Measurements from ENCODE around the gene HDDC2.

The HDDC2 gene

DNA sequence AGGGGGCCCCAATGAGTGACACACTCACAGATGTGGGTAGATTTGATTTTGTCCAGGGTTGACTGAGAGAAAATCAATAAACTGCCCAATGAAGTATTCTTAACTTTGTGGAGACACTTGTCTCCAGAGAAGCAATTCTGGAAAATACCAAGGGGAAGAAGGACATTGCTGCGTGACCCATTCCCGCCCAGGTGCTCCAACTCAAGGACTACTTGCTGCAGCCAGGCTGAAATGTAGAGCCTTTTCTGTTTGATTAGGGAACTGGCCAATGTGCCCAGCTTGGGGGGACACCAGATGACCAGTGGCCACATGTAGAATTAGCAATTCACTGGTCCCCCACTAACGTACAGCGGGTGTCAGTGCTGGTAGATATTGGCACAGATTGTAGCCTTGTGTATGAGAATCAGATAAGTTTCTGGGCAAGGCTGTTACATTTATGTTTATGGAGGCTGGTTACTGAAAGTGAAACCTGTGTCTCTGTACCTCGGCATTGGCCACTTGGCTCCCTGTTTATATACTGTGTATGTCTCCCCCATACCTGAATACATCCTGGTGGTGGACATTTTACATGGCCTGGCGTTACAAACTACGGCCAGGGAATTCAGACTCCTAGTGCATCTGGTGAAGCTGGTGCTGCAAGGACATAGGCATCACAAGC is 32.3 kb downstream of the HDDC2 start:
- DNase-seq (ENCODE audit: low read depth): no peak

DNA sequence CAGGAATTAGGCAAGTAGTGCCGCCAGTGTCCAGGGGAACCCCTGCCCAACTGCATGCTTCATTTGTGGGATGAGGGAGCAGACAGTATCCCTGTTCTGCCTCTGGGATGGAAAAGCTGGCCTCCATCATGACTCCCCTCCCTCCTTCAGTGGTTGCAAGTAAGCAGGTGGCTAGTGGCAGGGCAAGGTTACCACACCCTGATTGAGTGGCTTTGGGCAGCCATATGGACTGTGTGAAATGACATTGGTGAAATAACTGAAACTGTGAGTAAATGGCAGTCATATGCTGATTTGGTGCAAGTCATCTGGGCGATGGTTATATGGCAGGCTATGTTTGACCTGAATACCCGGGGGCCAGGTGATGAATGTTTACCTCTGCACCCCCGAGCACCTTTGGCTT is 33.0 kb downstream of the HDDC2 start:
- no peak for DNase-seq (ENCODE audit: low read depth)

DNA sequence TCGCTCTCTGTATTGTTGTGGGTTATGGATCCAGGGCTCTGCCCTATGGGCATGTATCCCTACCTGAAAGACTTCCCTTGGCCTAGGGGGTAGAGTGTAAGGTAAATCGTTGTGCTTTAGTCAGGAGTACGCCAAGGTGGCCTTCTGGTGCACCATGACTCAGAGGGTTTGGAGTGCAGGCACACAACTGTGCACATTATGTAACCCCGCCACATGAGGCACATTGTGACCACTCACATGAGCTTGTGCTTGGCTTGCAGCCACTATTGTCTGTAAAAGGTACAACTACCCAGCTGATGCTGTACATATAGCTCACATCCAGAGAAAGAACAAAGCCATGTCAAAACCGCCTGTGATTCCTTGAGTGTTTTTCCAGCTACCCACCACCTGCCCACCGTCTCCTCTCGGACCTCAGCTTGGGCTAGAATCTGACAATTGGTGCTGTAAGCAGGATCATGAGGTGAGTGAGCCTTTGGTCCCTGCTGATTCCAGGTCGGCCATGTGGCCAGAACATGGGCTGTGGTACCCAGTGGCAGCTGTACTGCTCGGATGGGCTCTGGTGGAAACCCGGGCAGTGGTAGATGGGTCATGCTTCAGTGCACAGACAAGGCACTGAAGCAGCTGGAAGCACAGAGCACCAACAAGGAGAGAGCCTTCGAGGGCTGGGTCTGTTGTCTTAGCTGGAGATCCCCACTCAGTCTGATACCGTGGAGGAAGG is 33.8 kb downstream of the HDDC2 start:
- no peak for DNase-seq (ENCODE audit: low read depth)

DNA sequence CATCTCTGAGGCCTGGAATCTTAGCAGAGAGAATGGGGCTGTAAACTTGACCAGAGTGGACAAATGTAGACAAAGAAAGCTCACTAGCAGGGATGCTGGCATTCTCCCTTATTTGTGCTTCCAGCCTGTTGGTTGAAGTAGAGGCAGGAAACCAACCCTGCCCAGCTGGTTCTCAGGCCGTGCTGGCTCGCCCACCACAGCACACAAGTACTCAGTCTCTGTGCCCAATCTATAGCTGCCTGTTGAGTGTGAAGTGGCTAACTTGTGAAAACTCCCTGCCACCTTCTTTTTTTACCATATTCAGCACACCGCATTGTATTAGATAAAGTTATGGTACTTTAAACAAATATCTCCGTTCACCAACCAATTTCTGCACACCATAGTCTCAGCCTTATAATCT is 37.3 kb downstream of the HDDC2 start:
- DNase-seq (ENCODE audit: low read depth): no peak

DNA sequence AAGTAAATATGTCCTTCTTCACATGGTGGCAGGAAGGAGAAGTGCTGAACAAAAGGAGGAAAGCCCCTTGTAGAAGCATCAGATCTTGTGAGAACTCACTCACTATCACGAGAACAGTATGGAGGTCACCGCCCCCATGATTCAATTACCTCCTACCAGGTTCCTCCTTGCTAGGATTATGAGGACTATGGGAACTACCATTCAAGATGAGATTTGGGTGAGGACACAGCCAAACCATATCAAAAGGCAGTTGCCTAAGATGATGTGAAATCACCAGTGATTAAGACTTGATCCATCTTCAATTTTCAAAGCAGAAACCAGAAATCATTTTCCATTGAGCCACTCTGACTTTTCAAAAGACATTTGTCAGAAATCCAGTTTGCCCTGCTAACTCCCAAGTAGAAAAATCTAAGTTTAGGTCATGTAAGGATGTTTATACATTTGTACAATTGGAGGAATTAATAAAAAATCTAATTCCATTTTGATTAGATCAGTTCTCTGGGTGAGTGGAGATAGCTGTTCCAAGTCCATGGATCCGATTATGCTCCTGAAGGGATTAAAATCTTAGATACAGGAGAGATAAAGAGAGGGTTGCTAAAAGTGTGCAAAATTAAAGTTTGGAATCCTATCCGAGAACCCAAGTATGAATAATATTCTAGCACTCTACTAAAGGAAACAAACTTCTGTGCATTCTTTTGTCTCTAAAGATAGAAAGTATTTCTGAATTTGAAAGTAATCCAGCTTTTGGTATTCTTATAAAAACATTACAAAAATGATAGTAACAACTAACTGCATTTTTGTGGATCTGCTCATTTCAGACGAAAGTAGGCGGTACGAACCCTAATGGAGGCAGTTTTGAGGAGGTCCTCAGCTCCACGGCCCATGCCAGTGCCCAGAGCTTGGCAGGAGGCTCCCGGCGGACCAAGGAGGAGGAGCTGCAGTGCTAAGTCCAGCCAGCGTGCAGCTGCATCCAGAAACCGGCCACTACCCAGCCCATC is 39.5 kb downstream of the HDDC2 start:
- peak; percentile 8 for DNase-seq (ENCODE audit: low read depth)

DNA sequence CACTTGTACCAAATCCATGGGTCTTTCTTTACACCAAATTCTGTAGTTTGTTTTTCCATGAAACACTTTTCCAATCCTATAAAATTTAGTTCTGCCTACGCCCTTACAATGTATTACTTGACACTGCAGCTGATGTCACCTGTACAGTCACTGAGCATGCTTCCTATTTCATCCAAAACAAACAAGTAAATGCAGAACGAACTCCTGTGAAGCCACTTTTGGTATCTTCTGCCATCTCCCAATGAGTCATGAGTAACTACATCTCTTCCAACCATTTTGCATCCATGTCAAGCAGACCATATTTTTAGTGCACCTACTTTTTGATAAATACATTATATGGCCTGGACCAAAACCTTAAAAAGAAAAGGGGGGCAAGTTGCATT is 42.4 kb downstream of the HDDC2 start:
- DNase-seq (ENCODE audit: low read depth): no peak

DNA sequence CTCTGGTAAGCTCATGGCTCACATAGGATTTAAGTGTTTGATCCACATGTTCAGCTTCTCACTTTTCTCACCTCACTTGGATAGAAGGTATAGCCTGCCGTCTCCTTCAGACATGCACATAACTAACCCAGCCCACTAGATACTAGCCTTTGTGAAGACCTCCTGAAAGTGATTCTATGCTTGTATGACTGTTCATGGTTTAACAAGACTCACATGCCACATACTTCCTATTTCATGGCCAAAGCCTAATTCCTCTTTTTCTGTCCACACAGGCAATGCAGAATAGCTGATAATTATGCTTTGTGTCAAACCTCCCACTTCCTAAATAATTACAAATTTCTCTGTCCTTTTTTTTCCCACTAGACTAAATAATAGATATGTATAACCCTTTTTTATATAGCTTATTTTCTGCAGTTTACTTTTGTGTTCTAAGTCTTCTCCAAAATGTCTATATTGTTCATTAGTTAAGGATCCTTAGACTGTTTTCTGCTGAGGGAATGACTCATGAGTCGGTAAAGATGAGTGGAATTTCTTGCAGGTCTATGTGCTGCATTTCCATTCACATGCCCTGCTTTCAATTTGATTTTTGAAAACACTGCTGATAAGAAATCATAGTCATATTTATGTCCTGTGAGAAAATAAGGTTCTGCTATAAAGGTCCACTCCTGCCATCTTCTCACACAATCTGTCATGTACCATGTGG is 43.0 kb downstream of the HDDC2 start:
- no peak for DNase-seq (ENCODE audit: low read depth)

DNA sequence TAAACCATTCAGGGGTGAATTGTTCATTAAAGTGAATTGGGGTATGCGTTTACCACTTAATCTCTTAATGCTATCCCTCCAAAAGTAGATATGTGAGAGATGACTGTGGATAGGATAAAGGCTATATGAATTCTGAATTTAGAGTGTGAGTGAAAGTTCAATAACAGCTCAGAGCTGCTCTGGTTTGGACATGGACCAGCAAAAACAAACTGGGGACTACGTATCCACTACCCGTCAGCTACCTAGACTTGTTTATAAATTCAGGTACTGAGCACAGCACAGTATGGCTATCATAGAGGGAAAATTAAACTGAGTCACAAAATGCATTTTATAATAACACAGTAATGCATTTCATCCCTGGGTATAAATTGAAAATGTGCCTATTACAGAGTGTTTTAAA is 44.4 kb downstream of the HDDC2 start:
- DNase-seq (ENCODE audit: low read depth): no peak

DNA sequence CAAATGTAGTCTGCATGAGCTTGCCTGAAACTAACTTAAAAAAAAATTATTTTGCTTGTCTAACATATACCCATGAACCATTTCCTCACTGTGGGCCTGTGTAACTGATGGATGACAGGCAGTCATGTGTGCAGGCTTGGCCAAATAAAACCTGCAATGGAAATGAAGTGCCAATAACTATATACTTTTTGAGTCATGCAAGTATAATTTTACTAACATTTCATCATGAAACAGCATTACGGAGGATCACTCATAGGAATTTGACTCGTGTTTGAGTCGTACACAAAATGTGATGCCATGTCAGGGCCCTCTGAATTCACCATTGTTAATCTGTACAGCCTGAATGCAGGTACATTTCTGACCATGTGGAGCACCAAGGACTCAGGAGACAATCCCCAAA is 46.6 kb downstream of the HDDC2 start:
- DNase-seq (ENCODE audit: low read depth): no peak

DNA sequence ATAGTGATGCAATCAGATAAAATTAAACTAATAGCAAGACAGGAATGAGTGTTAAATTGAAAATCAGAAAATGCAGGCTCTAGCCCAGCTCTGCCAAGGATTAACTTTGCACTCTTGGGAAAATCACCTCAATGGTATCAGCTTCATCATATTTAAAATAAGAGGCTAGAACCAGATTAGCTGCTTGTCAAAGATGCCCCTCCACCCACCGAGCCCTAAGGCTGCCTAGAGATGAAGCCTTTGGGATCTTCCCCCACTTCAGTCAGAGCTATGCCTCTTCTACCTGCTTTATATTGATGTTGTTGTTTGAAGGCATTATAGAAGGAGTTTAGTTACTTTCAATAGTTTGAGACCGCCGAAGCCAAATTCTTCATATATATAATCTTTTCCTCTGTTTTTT is 47.4 kb downstream of the HDDC2 start:
- DNase-seq (ENCODE audit: low read depth): no peak

DNA sequence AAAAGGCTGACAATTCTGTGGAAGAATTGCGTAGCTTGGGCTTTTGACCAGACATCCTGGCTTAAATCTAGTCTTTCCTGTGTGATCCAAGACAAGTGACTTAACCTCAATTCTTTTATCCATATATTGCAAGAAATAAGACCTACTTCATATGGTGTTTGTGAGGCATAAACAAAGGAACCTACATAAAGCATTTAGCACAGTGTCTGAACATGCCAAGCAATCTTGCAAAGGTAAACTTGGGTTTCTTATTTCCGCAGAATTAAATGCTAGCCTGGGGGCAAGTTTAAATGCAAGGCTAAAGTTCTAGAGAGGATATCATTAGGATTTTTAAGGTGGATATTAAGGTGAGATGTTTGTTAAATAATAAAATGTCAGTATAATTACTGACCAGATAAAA is 47.9 kb downstream of the HDDC2 start:
- DNase-seq (ENCODE audit: low read depth): no peak

DNA sequence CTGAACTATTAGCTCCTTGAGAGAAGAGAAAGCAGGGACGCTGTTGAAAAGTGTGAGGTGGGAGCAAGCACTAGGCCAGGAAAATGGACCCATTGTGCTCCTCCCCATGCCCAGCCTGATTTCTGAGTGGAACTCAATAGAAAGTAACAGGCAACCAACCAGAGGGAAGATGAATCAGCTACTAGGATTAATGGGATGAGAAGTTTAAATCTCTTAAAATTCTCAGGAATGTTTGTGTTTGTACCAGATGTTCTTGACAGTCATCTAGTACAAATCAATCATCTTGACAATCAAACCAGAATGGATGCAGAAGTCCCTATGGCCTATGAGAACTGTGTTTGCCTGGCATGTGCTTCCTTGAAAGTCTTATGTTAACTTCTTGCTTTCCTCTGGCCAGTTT is 48.9 kb downstream of the HDDC2 start:
- DNase-seq (ENCODE audit: low read depth): no peak

DNA sequence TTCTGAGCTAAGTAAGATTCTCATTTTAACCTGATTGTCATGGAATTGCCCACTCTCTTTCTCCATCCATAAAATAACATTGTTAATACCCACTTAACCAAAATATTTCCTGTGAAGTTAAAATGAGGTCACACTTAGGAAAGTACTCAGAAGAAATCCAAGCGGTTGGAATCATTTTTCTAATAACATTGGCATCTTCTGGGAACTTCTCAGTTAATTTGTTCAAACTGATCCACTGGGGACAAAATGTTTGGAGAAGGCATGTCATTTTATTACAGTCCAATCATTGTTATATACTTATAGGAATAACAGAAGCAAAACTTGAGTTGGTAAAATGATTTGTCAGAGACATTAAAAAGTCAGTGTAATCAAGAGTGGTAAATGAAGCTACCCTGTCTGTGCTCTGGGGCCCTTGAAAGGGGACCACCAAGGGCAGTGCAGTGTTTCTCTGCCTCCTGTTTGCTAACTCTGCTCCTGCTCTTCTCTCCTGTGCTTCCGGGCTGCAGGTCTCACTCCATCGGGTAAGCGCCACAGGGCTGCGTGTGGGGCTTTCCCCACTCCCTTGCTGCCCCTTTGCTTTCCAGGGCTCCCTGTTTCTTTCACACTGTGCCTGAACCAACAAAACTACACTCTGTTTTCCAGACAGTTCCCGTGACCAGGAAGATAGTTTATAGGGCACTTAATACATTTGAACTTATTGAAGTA is 50.1 kb downstream of the HDDC2 start:
- no peak for DNase-seq (ENCODE audit: low read depth)

DNA sequence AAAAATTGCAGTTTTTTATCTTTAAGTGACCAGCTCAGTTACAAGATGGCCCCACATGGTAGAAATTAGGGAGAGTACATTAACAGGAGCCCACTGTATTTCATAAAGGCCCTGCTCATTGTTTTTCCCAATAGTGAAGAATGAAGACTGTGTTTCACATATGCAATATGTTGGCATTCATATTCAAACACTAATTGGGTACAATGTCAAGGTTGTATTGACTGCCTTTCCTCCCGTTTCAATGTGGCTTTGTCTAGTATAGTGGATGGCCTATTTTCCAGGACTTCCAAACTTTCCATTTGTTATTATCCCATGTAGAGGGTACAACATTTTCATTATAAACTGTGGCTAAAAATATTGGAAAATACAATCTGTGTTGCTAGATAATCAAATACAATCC is 51.3 kb downstream of the HDDC2 start:
- DNase-seq (ENCODE audit: low read depth): no peak

DNA sequence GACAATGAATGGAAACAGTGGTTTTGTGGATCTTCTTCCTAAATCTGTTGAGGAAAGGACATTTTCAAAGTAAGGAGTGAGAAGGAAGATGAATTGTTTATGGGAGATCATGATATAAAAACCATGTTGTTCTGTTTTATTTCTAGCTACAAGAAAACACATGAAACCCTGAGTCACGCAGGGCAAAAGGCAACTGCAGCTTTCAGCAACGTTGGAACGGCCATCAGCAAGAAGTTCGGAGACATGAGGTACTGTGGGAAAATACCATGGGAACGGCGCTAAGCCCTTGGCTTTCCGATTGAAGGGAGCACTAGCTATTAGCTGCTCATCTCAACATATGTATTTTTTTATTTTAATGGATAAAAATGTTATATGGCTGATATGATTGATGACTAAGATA is 53.6 kb downstream of the HDDC2 start:
- DNase-seq (ENCODE audit: low read depth): no peak

DNA sequence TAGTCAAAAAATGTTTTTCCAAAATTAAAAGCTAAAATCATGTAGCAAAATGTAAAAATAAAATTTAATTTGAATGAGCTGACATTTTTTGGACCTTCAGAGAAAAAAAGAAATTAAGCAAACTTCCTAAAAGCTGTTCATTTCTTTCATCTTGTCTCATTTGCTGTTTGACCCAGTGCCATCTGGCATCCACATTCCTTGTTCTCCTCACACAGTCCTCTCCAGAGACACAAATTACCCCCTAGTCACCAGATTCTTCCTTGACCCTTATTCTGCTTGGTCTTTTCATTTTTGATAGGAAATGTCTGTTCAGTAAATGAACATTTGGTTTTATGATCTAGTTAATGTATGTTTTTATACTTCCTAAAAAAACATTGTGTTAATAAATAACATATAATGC is 55.2 kb downstream of the HDDC2 start:
- no peak for DNase-seq (ENCODE audit: low read depth)

DNA sequence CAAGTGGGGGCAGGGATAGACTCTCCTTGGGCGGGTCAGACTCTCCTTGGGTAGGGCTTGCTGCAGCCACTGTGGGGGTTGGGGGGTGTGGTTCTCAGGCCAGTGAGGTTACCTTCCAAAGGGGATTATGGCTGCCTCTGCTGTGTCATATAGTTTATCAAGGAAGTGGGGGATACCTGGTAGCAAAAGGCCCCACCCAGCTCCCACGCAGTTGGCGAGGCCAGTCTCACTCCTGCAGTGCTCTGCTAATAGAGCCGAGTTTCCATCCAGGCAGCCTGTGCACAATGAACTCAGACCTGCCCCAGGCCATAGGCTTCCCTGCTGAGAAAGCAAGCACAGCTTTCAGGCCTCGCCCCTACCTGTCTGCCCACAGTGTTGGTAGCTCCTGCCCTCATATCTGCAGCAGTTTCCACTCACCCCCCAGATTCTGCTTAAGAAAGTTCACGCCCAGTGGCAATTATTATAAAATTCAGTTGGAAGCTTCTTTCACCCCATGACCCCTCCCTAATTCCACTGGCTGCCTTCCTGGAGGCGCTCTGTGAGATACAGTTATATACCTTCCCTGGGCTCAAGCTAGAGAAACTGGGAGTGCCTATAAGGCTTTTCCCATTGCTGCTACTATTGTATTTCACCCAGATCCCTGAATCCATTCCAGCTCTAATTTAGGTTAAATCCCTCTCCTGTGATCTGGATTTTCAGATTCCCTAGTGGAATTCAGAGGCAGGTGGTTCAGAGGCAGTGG is 56.1 kb downstream of the HDDC2 start:
- DNase-seq (ENCODE audit: low read depth): no peak

DNA sequence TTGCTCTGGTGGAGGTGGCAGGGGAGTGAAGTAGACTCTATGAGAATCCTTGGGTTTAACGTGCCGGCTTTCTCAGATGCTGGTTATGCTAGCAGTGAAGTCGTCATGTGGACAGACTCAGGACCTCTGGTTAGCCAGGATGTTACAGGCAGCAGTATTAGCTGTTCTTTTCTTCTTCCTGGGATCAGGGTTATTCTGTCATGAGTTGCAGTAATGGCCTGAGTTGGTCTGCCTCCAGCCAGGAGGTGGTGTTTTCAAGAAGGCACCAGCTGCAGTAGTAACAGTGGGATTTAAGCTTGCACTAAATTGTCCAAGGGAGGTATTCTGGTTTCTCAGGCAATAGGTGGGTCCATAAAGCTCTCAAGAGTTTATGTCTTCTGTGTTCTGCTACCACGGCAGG is 56.7 kb downstream of the HDDC2 start:
- DNase-seq (ENCODE audit: low read depth): no peak

DNA sequence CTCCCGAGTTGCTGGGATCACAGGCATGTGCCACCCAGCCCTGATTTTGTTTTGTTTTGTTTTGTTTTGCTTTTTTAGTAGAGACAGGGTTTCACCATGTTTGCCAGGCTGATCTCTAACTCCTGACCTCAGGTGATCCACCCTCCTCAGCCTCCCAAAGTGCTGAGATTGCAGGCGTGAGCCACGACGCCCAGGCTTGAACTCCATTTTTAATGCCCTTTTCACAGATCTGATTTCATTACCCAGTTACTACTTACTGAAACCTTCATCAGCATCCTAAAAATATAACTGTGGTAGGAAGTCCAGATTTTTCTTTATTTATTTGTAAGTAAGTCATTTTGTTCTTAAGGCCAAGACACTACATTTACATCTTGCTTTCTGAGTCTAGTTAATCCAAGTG is 64.0 kb downstream of the HDDC2 start:
- no peak for DNase-seq (ENCODE audit: low read depth)

DNA sequence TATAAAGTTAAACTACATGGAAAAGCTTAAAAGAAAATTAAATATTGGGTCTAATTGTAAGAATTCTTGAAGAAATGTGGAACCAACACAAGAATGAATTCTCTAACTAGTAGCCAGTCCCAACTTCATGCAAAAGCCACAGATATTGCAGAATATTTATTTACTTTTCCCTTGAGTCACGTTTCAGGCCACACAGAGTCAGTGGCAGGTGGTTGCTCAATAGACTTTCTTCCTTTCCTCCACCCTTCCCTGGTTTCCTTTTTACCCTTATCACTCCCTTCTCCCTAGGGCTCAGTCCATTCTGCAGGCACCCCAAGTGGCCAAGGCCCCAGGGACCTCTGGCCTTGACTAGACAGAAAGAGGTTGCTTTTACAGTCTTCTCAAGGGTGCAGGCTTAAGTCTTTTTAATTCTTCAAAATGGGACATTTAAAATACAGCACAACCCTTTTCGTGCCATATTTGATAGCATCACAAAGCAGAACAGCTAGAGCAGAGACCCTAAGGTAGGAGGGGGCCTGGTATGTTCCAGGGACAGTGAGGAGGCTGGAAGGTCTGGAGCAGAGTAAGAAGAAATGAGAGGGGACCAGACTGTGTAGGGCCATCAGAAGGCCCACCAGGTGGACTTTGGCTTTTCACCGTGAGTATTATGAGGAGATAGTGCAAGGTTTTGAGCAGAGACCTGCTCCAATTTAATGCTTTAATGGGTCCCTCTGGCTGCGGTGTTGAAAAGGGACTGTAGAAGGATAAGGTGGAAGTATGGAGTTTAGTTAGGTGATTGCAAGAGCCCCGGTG is 65.0 kb downstream of the HDDC2 start:
- no peak for DNase-seq (ENCODE audit: low read depth)
